GM12878 (cell line): Measurements from ENCODE around the gene PBRM1. TPM values are rescaled to one million over a fixed set of nuclear protein-coding genes. Genes with fewer than 3 reads are reported as not detected.
A peak's percentile ranks its signal among the peaks of the same experiment; 100 is the strongest.

Experiments used
- CREM ChIP-seq: IDR thresholded peaks from 2 replicates; pipeline ENCODE4 v1.6.1; 2014; ENCODE audit warnings: antibody characterized with exemption, low read depth
- EED ChIP-seq: sonication (generic); IDR thresholded peaks from 2 replicates; pipeline ENCODE4 v1.6.1; 2016; ENCODE audit warnings: antibody characterized with exemption, low read depth
- ETV6 ChIP-seq, 2 experiments: fragments of 450-650 bp in 1 of 2; IDR thresholded peaks in 1 of 2; conservative IDR thresholded peaks in 1 of 2; 2 replicates each; pipeline ENCODE4 v1.6.1; 2014; ENCODE audit warnings: antibody characterized with exemption in 1 of 2, borderline replicate concordance in 1 of 2, low read depth in 1 of 2, mild to moderate bottlenecking in 1 of 2, moderate library complexity in 1 of 2
- IKZF1 ChIP-seq: fragments of 450-650 bp; conservative IDR thresholded peaks from 2 replicates; pipeline ENCODE4 v1.6.1; 2017; ENCODE audit warnings: antibody characterized with exemption, mild to moderate bottlenecking
- IKZF2 ChIP-seq, 2 experiments: fragments of 450-650 bp; IDR thresholded peaks; 2 replicates each; pipeline ENCODE4 v1.6.1; 2017; ENCODE audit warnings: mild to moderate bottlenecking in 2 of 2, moderate library complexity in 2 of 2
- IRF4 ChIP-seq: IDR thresholded peaks from 2 replicates; pipeline ENCODE4 v1.6.1; 2011; ENCODE audit warnings: low read depth, low read length
- NFYB ChIP-seq: IDR thresholded peaks from 2 replicates; pipeline ENCODE4 v1.6.1; 2011; ENCODE audit warnings: low read depth, mild to moderate bottlenecking, low read length, improper control_type of control experiment, moderate library complexity; ENCODE audit not compliant: insufficient read depth
- NRF1 ChIP-seq: conservative IDR thresholded peaks from 2 replicates; pipeline ENCODE4 v1.6.1; 2011; ENCODE audit warnings: mild to moderate bottlenecking, low read depth, low read length, improper control_type of control experiment
- POLR2AphosphoS5 ChIP-seq: IDR thresholded peaks from 2 replicates; pipeline ENCODE4 v1.6.1; 2011; ENCODE audit warnings: mild to moderate bottlenecking, low read length, inconsistent platforms
- SMAD1 ChIP-seq: fragments of 450-650 bp; IDR thresholded peaks from 2 replicates; pipeline ENCODE4 v1.6.1; 2018; ENCODE audit warnings: mild to moderate bottlenecking, low read depth; ENCODE audit not compliant: partially characterized antibody
- SMARCA5 ChIP-seq: fragments of 450-650 bp; IDR thresholded peaks from 2 replicates; pipeline ENCODE4 v1.6.1; 2017; ENCODE audit warnings: mild to moderate bottlenecking
- polyA plus RNA-seq, 11 experiments: library from polyadenylated mRNA; depleted of rRNA in 4 of 11; unstranded in 6 of 11; stranded (reverse) in 5 of 11; fragments of >200 nt; fragmentation: Nextera tagmentation in 4 of 11; fragmentation: Illumina TruSeq in 1 of 11; extraction: Ambion mirVana in 4 of 11; extraction: Trizol in 1 of 11; gene quantifications; 1 replicate in 1 of 11; 2 replicates in 10 of 11; pipeline versions ENCODE4 v1.2.1 to v1.2.3, GENCODE V29; 2011 to 2016; ENCODE audit warnings: inconsistent platforms in 2 of 11, missing spikeins in 2 of 11, low read depth in 1 of 11
- total RNA-seq, 4 experiments: library from RNA; depleted of rRNA in 3 of 4; stranded (reverse); fragments of >200 nt in 3 of 4; fragmentation: Illumina TruSeq in 1 of 4; extraction: Trizol in 1 of 4; gene quantifications; 2 replicates each; pipeline versions ENCODE4 v1.2.1 to v1.2.3, GENCODE V29; 2013 to 2021
- TF ChIP-seq, protein P1 (sequence below): IDR thresholded peaks from 2 replicates; pipeline ENCODE4 v1.6.1; 2012; ENCODE audit warnings: low read length, inconsistent platforms
- TF ChIP-seq, protein P2 (sequence below): IDR thresholded peaks from 2 replicates; pipeline ENCODE4 v1.6.1; 2011; ENCODE audit warnings: low read depth, low read length, improper control_type of control experiment, borderline replicate concordance
- TF ChIP-seq, protein P3 (sequence below): fragments of 450-650 bp; IDR thresholded peaks from 2 replicates; pipeline ENCODE4 v1.6.1; 2018; ENCODE audit warnings: mild to moderate bottlenecking, low read depth, moderate library complexity; ENCODE audit not compliant: partially characterized antibody
- TF ChIP-seq, protein P4 (sequence below): fragments of 150-350 bp; IDR thresholded peaks from 2 replicates; pipeline ENCODE4 v1.6.1; 2014; ENCODE audit warnings: mild to moderate bottlenecking, low read depth, low read length
- TF ChIP-seq, protein P5 (sequence below): IDR thresholded peaks from 2 replicates; pipeline ENCODE4 v1.6.1; 2012; ENCODE audit warnings: improper control_type of control experiment, low read depth, low read length; ENCODE audit not compliant: insufficient replicate concordance

The PBRM1 gene
- total and polyA plus RNA-seq, 10 of the 15 experiments (the other 5 are each of a cell fraction or from before 2014, with no cell fraction given): 8.9 to 88.9 (median 39.3) TPM

DNA sequence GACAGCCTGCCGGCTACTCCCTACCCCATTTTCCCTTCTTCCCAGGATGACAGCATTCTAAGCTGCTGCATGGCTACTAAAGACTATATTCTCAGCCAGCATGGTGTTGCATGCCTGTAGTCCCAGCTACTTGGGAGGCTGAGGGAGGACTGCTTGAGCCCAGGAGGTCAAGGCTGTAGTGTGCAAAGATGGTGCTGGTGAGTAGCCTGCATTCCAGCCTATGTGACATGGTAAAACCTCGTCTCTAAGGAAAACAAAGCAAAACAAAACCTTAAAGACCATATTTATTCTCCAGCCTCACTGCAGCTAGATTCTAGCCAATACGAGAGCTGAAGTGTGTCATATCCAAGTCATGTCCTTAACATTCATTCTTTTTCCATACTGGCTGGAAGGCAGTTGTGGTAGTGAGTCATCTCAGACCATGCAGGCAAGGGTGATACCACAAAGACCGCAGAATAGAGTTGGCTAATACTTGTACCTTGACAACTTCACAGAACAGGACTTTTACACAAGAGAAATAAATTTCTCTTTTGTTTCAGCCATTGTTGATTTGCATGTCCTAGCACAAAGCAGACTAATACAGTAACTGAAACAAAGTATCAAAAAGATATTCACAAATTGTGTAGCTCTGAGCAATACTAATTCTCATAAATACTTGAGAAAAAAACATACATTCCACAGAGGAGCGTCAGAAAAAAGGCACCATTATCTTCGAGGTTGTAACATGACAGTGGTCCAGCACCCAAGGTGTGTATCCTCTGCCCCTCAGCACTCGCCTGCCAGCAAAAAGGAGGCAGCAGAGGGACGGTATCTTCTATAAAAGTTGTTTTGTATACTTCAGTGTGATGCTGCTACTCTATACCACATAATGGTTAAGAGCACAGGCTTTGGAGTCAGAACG is 14.8 kb downstream of the PBRM1 start (continued):
- no peak for TF ChIP-seq SMAD1
- TF ChIP-seq, protein P1, sequence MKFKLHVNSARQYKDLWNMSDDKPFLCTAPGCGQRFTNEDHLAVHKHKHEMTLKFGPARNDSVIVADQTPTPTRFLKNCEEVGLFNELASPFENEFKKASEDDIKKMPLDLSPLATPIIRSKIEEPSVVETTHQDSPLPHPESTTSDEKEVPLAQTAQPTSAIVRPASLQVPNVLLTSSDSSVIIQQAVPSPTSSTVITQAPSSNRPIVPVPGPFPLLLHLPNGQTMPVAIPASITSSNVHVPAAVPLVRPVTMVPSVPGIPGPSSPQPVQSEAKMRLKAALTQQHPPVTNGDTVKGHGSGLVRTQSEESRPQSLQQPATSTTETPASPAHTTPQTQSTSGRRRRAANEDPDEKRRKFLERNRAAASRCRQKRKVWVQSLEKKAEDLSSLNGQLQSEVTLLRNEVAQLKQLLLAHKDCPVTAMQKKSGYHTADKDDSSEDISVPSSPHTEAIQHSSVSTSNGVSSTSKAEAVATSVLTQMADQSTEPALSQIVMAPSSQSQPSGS: peak; percentile 70
- peak; percentile 26; the same call in 1 of the 2 replicates for TF ChIP-seq SMARCA5
- TF ChIP-seq EED: peak; percentile 98
- no peak for TF ChIP-seq NRF1
- TF ChIP-seq, protein P2, sequence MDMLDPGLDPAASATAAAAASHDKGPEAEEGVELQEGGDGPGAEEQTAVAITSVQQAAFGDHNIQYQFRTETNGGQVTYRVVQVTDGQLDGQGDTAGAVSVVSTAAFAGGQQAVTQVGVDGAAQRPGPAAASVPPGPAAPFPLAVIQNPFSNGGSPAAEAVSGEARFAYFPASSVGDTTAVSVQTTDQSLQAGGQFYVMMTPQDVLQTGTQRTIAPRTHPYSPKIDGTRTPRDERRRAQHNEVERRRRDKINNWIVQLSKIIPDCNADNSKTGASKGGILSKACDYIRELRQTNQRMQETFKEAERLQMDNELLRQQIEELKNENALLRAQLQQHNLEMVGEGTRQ: no peak
- peak in 1 of 2 experiments; percentile 34; a peak in 1 of 4 replicates for TF ChIP-seq ETV6 (conservative IDR thresholded peaks at IDR 0.05 in 1 of 2, IDR thresholded peaks at IDR 0.05 in 1 of 2; ENCODE audit: borderline replicate concordance in 1 of 2, low read depth in 1 of 2)
- TF ChIP-seq IKZF1: peak; percentile 89
- no peak for TF ChIP-seq NFYB
- TF ChIP-seq POLR2AphosphoS5: no peak
- peak; percentile 57; the same call in 1 of the 2 replicates for TF ChIP-seq CREM
- TF ChIP-seq, protein P3, sequence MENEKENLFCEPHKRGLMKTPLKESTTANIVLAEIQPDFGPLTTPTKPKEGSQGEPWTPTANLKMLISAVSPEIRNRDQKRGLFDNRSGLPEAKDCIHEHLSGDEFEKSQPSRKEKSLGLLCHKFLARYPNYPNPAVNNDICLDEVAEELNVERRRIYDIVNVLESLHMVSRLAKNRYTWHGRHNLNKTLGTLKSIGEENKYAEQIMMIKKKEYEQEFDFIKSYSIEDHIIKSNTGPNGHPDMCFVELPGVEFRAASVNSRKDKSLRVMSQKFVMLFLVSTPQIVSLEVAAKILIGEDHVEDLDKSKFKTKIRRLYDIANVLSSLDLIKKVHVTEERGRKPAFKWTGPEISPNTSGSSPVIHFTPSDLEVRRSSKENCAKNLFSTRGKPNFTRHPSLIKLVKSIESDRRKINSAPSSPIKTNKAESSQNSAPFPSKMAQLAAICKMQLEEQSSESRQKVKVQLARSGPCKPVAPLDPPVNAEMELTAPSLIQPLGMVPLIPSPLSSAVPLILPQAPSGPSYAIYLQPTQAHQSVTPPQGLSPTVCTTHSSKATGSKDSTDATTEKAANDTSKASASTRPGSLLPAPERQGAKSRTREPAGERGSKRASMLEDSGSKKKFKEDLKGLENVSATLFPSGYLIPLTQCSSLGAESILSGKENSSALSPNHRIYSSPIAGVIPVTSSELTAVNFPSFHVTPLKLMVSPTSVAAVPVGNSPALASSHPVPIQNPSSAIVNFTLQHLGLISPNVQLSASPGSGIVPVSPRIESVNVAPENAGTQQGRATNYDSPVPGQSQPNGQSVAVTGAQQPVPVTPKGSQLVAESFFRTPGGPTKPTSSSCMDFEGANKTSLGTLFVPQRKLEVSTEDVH: no peak
- TF ChIP-seq, protein P4, sequence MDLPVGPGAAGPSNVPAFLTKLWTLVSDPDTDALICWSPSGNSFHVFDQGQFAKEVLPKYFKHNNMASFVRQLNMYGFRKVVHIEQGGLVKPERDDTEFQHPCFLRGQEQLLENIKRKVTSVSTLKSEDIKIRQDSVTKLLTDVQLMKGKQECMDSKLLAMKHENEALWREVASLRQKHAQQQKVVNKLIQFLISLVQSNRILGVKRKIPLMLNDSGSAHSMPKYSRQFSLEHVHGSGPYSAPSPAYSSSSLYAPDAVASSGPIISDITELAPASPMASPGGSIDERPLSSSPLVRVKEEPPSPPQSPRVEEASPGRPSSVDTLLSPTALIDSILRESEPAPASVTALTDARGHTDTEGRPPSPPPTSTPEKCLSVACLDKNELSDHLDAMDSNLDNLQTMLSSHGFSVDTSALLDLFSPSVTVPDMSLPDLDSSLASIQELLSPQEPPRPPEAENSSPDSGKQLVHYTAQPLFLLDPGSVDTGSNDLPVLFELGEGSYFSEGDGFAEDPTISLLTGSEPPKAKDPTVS: no peak
- TF ChIP-seq IKZF2 (IDR thresholded peaks at IDR 0.05): peak; percentile 95 to 97
- peak; percentile 89 for TF ChIP-seq IRF4
- TF ChIP-seq, protein P5, sequence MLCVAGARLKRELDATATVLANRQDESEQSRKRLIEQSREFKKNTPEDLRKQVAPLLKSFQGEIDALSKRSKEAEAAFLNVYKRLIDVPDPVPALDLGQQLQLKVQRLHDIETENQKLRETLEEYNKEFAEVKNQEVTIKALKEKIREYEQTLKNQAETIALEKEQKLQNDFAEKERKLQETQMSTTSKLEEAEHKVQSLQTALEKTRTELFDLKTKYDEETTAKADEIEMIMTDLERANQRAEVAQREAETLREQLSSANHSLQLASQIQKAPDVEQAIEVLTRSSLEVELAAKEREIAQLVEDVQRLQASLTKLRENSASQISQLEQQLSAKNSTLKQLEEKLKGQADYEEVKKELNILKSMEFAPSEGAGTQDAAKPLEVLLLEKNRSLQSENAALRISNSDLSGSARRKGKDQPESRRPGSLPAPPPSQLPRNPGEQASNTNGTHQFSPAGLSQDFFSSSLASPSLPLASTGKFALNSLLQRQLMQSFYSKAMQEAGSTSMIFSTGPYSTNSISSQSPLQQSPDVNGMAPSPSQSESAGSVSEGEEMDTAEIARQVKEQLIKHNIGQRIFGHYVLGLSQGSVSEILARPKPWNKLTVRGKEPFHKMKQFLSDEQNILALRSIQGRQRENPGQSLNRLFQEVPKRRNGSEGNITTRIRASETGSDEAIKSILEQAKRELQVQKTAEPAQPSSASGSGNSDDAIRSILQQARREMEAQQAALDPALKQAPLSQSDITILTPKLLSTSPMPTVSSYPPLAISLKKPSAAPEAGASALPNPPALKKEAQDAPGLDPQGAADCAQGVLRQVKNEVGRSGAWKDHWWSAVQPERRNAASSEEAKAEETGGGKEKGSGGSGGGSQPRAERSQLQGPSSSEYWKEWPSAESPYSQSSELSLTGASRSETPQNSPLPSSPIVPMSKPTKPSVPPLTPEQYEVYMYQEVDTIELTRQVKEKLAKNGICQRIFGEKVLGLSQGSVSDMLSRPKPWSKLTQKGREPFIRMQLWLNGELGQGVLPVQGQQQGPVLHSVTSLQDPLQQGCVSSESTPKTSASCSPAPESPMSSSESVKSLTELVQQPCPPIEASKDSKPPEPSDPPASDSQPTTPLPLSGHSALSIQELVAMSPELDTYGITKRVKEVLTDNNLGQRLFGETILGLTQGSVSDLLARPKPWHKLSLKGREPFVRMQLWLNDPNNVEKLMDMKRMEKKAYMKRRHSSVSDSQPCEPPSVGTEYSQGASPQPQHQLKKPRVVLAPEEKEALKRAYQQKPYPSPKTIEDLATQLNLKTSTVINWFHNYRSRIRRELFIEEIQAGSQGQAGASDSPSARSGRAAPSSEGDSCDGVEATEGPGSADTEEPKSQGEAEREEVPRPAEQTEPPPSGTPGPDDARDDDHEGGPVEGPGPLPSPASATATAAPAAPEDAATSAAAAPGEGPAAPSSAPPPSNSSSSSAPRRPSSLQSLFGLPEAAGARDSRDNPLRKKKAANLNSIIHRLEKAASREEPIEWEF: no peak
